GM18526 (cell line): ENCODE data around the gene CPA2.

Source experiments
- POLR2A ChIP-seq: IDR thresholded peaks from 3 replicates; pipeline ENCODE4 v1.6.1; 2011; ENCODE audit not compliant: insufficient read length; ENCODE audit errors: extremely low read depth

The CPA2 gene

DNA sequence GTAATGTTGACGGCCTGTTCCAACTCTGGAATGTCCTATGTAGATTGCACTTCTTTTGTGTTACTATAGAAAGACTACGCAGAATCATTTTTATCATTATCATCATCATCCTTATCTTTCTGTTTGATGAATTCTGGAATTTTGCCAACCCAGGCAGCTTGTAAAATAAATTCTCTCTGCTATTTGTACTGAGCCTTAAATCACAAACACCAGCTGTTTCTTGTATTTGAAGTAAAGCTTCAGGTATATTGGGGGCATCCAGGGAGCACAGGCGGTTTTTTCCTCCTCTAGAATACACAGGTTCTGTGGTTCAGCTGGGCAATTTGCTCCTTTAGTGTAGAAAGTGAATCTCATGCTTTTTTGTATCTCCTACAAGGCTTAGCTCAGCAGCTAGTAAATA is 63.0 kb downstream of the CPA2 start:
- no peak for TF ChIP-seq POLR2A

DNA sequence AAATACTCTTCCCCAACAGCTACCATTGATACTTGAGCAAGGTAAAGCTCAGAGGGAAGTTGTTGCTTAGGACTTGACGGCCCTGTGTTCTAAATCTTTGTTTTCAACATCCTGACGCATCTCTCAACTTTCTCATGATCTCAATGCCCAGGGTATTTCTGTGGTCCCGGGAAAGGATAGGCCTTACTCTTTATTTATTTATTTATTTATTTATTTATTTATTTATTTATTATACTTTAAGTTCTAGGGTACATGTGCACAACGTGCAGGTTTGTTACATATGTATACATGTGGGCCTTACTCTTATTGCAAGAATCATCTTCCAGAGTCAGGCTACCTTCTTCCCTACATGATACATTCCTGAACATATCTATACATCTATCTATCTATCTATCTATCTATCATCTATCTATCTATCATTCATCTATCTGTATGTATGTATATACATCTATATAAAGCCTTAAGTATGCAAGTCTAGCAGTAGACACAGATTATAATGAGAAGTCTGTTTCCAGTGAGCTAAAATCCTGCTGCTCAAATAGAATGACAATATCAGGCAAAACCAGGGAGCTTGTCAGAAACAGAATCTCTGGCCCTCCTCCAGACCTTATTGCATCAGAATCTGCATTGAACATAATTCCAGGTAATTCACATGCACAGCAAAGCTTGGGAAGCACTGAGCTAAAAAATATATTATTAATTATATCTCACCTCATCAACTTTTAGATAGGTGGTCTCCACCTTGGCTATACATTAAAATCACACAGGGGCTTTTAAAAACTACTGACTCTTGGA is 65.8 kb downstream of the CPA2 start:
- no peak for TF ChIP-seq POLR2A

DNA sequence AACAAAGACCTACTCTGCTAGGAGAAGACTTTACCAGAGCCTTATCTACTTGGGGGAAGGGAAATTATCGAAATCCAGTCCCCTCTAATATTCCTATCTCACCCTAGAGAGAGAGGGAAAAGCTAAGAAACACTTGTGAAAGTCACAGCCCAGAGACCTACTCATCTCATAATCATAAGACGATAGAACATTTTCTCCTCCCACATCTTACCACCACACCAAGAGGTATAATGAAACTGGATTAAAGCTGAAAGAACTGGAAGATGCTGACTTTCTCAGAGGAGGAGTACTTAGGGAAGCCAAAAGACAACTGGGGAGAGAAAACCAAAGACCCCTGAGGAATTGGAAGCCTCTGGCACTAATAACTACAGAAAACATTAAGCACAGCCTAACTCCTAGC is 67.2 kb downstream of the CPA2 start:
- TF ChIP-seq POLR2A: no peak

DNA sequence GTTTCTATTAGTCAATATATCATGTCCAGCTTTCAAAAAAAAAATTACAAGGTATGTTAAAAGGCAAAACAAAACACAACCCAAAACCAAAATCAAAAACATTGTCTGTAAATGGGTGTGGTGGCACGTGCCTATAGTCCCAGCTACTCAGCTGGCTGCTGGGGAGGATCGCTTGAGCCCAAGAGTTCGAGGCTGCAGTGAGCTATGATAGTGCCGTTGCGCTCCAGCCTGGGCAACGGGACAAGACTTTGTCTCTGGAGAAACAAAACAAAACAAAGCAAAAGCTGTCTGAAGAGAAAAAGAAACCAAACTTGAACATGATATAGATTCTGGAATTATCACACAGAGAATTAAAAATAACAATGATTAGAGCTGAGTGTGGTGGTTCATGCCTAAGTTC is 67.6 kb downstream of the CPA2 start:
- TF ChIP-seq POLR2A: no peak

DNA sequence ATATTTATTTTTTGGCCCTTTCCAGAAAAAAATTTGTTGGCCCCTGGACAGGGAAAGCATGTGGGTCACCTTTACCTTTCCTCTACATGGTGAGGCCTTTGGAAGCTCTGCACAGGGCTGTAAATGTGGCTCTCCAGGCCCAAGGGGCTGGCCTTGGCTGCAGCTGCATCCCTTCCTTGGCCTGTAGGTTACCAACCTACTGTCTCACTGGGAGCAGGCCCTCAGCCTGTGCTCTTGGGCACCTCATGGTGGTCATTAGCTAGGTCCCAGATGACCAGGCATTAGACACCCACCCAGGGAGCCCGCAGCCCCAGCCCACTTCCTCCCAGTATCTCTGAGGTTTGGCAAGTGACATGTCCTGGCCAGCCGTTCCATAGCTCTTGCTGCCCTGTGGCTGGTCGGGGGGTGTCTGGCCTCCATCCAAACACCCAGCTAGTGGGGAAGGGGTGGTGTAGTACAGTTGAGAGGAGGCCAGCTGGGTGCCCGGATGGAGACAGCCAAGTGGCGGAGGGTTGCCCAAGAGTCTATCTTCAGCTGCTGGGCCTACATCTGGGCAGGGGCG is 70.8 kb downstream of the CPA2 start:
- no peak for TF ChIP-seq POLR2A

DNA sequence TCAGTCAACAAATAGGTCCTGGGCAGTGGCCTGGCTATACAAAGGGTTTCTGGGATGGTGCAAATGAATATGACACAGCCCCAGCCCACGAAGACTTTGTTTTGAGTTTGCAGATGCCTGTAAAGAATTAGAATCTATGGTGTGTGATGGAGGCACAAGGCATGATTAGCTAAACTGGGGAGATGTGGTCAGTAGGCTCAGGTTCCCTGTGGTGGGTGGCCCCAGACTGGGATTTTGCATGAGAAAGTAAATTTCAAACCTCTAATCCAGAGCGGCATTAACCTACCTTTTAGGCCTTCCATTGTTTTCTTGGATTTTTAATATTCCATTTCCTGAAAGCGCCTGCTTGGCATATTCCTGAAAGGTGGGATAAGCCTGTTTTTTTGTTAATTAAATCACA is 71.6 kb downstream of the CPA2 start:
- no peak for TF ChIP-seq POLR2A
